Testis (tissue), 3 donors: ENCODE results near the gene ERC2. TPM values are rescaled to one million over a fixed set of nuclear protein-coding genes. Genes with fewer than 3 reads are reported as not detected.

ENCODE experiments used
- DNase-seq: peaks from one replicate; pipeline ENCODE4 v3.0.0-alpha.2; 2019
- H3K27ac ChIP-seq, 2 donors: fragments of 200-600 bp; sonication (generic); one replicate each; pipeline ENCODE4 v1.5.1; 2019
- H3K27me3 ChIP-seq: fragments of 200-600 bp; sonication (generic); one replicate; pipeline ENCODE4 v1.5.1; 2019
- H3K36me3 ChIP-seq: fragments of 200-600 bp; sonication (generic); one replicate; pipeline ENCODE4 v1.5.1; 2017; ENCODE audit warnings: low read depth; ENCODE audit errors: missing control alignments
- H3K4me1 ChIP-seq: fragments of 200-600 bp; sonication (generic); one replicate; pipeline ENCODE4 v1.5.1; 2019
- H3K4me3 ChIP-seq, 2 donors: fragments of 200-600 bp; sonication (generic); one replicate each; pipeline ENCODE4 v1.5.1; 2017 to 2019
- H3K9me3 ChIP-seq: fragments of 200-600 bp; sonication (generic); one replicate; pipeline ENCODE4 v1.5.1; 2017
- CTCF ChIP-seq, 3 experiments: fragments of 450-650 bp in 2 of 3; fragments of 200-600 bp in 1 of 3; sonication (generic) in 1 of 3; IDR thresholded peaks; one replicate each; pipeline ENCODE4 v1.5.1; 2016 to 2019; ENCODE audit warnings: antibody characterized with exemption in 3 of 3, mild to moderate bottlenecking in 2 of 3, moderate library complexity in 1 of 3
- POLR2A ChIP-seq: fragments of 450-650 bp; IDR thresholded peaks from one replicate; pipeline ENCODE4 v1.6.1; 2017; ENCODE audit warnings: antibody characterized with exemption, mild to moderate bottlenecking, moderate library complexity
- WGBS, 2 donors: methylation state at CpG; one replicate each; pipeline ENCODE4 v1.1.5; 2018; 5-methylcytosine and 5-hydroxymethylcytosine counted together
- intact Hi-C: fragments of 100-400 bp; cut with DNase I; formaldehyde crosslinking; loops from one replicate; pipeline ENCODE4 v1.15.1; 2023; ENCODE audit warnings: low total_unique reads
- polyA plus RNA-seq: library from polyadenylated mRNA; stranded (reverse); fragments of 350-450 nt; fragmentation: Illumina TruSeq; extraction: RNeasy Lipid Tissue Mini Kit (QIAGEN cat#74804); gene quantifications from one replicate; pipeline ENCODE4 v1.2.3, GENCODE V29; 2014; ENCODE audit warnings: low read depth, low replicate concordance; ENCODE audit not compliant: insufficient read depth
- total RNA-seq, 2 donors: library from RNA; depleted of rRNA; stranded (reverse); fragments of >200 nt; gene quantifications; one replicate each; pipeline ENCODE4 v1.2.3, GENCODE V29; 2016

ERC2 gene
- total and polyA plus RNA-seq, 3 donors from 2014 or later = 1.9 to 6.1 (median 5.9) TPM

GRCh38 chr3:55660642-55661041 is 807.6 kb downstream of the ERC2 start:
- no peaks in the 10 kb centered on the region for H3K4me1 ChIP-seq

GRCh38 chr3:55659701-55660100 is 808.6 kb downstream of the ERC2 start:
- Histone ChIP-seq H3K4me1 (no peaks in the 10 kb centered on the region), H3K36me3 (no peaks in the 10 kb centered on the region), H3K4me3 (no peak overlapping the region), H3K9me3 (no peaks in the 10 kb centered on the region), H3K27me3 (no peaks in the 10 kb centered on the region), H3K27ac (no peak overlapping the region)
- TF ChIP-seq POLR2A (no peak), CTCF (IDR thresholded peaks at IDR 0.05) (no peak)
- no peak for DNase-seq
- WGBS, 2 donors = 95 to 96% methylated on average over 5 of the region's 5 CpGs
- intact Hi-C loops = no loop called here

More at GRCh38 chr3:55660642-55661041, 807.6 kb downstream of the ERC2 start:
- TF ChIP-seq CTCF (IDR thresholded peaks at IDR 0.05) (no peak), POLR2A (no peak)
- 89 to 92% methylated on average over 2 of the region's 2 CpGs for WGBS, 2 donors
- Histone ChIP-seq H3K9me3 (no peaks in the 10 kb centered on the region), H3K36me3 (no peaks in the 10 kb centered on the region), H3K4me3 (no peak overlapping the region), H3K27me3 (no peaks in the 10 kb centered on the region), H3K27ac (no peak overlapping the region)
- intact Hi-C loops = no loop called here
- DNase-seq = no peak

GRCh38 chr3:55658690-55659562 is 809.3 kb downstream of the ERC2 start:
- no peak overlapping the region for H3K27ac ChIP-seq
- H3K36me3 ChIP-seq = no peaks in the 10 kb centered on the region
- TF ChIP-seq POLR2A (no peak), CTCF (IDR thresholded peaks at IDR 0.05) (no peak)
- no peaks in the 10 kb centered on the region for H3K4me1 ChIP-seq
- H3K27me3 ChIP-seq = no peaks in the 10 kb centered on the region
- no peak overlapping the region for H3K4me3 ChIP-seq
- intact Hi-C loops = no loop called here
- DNase-seq = no peak
- 85 to 92% methylated on average over 8 of the region's 8 CpGs for whole genome bisulfite sequencing, 2 donors
- no peaks in the 10 kb centered on the region for H3K9me3 ChIP-seq

- H3K4me3 ChIP-seq = no peak overlapping the region
- no peaks in the 10 kb centered on the region for H3K9me3 ChIP-seq
- no peak overlapping the region for H3K27ac ChIP-seq
- no peak for TF ChIP-seq POLR2A
- no peak for TF ChIP-seq CTCF (IDR thresholded peaks at IDR 0.05)
- no peaks in the 10 kb centered on the region for H3K27me3 ChIP-seq
- H3K4me1 ChIP-seq = no peaks in the 10 kb centered on the region
- no peak for DNase-seq
- intact Hi-C loops = no loop called here
- 94% methylated on average over 1 of the region's 1 CpG for WGBS, 2 donors
- H3K36me3 ChIP-seq = no peaks in the 10 kb centered on the region
These were observed 810.0 kb downstream of the ERC2 start for GRCh38 chr3:55658270-55658669.

- no peak for TF ChIP-seq POLR2A
- no peaks in the 10 kb centered on the region for H3K36me3 ChIP-seq
- H3K27me3 ChIP-seq = no peaks in the 10 kb centered on the region
- no peak for DNase-seq
- no peaks in the 10 kb centered on the region for H3K4me1 ChIP-seq
- intact Hi-C loops = no loop called here
- 84 to 96% methylated on average over 1 of the region's 1 CpG for WGBS, 2 donors
- H3K4me3 ChIP-seq = no peak overlapping the region
- H3K9me3 ChIP-seq = no peaks in the 10 kb centered on the region
- H3K27ac ChIP-seq = no peak overlapping the region
These were observed 812.7 kb downstream of the ERC2 start for GRCh38 chr3:55655544-55655943.
